ENCODE data around the gene GOLGA3.

Gene GOLGA3

GRCh38 chr12:132747896-132748295 lies 80.8 kb downstream of the GOLGA3 start:
- DNase-seq (ENCODE audit: low read depth in 2 of 2) = no peak

GRCh38 chr12:132747395-132747794 lies 81.3 kb downstream of the GOLGA3 start:
- no peak for DNase-seq (ENCODE audit: low read depth in 2 of 2)

GRCh38 chr12:132746613-132747012 lies 82.1 kb downstream of the GOLGA3 start:
- DNase-seq (ENCODE audit: low read depth in 2 of 2) = no peak

GRCh38 chr12:132743831-132744230 lies 84.8 kb downstream of the GOLGA3 start:
- DNase-seq (ENCODE audit: low read depth in 2 of 2) = no peak

GRCh38 chr12:132741620-132742019 lies 87.0 kb downstream of the GOLGA3 start:
- DNase-seq (ENCODE audit: low read depth in 2 of 2) = no peak

- no peak for DNase-seq (ENCODE audit: low read depth in 2 of 2)
Measured at GRCh38 chr12:132740652-132741051, 88.0 kb downstream of the GOLGA3 start.

GRCh38 chr12:132740313-132740646 lies 88.4 kb downstream of the GOLGA3 start:
- no peak for DNase-seq (ENCODE audit: low read depth in 2 of 2)

GRCh38 chr12:132739600-132740312 lies 88.9 kb downstream of the GOLGA3 start:
- DNase-seq (ENCODE audit: low read depth in 2 of 2) = no peak

- no peak for DNase-seq (ENCODE audit: low read depth in 2 of 2)
Measured at GRCh38 chr12:132736913-132737312, 91.8 kb downstream of the GOLGA3 start.

GRCh38 chr12:132736378-132736777 lies 92.3 kb downstream of the GOLGA3 start:
- no peak for DNase-seq (ENCODE audit: low read depth in 2 of 2)

- DNase-seq (ENCODE audit: low read depth in 2 of 2) = no peak
Measured at GRCh38 chr12:132735496-132735895, 93.2 kb downstream of the GOLGA3 start.

GRCh38 chr12:132734206-132734605 lies 94.5 kb downstream of the GOLGA3 start:
- DNase-seq (ENCODE audit: low read depth in 2 of 2) = no peak

GRCh38 chr12:132731574-132731973 lies 97.1 kb downstream of the GOLGA3 start:
- no peak for DNase-seq (ENCODE audit: low read depth in 2 of 2)

GRCh38 chr12:132730353-132730752 lies 98.3 kb downstream of the GOLGA3 start:
- DNase-seq (ENCODE audit: low read depth in 2 of 2) = no peak

- DNase-seq (ENCODE audit: low read depth in 2 of 2) = no peak
Measured at GRCh38 chr12:132729541-132730320, 98.9 kb downstream of the GOLGA3 start.

- no peak for DNase-seq (ENCODE audit: low read depth in 2 of 2)
Measured at GRCh38 chr12:132728502-132728901, 100.2 kb downstream of the GOLGA3 start.

GRCh38 chr12:132727091-132727794 lies 101.4 kb downstream of the GOLGA3 start:
- DNase-seq (ENCODE audit: low read depth in 2 of 2) = no peak

GRCh38 chr12:132726386-132726785 lies 102.3 kb downstream of the GOLGA3 start:
- DNase-seq (ENCODE audit: low read depth in 2 of 2) = no peak

GRCh38 chr12:132724506-132725241 lies 104.0 kb downstream of the GOLGA3 start:
- no peak for DNase-seq (ENCODE audit: low read depth in 2 of 2)

GRCh38 chr12:132723764-132724140 lies 104.9 kb downstream of the GOLGA3 start:
- DNase-seq (ENCODE audit: low read depth in 2 of 2) = no peak

GRCh38 chr12:132723015-132723763 lies 105.5 kb downstream of the GOLGA3 start:
- no peak for DNase-seq (ENCODE audit: low read depth in 2 of 2)
